ENCODE data around the gene MICOS13.

The MICOS13 gene

GRCh38 chr19:5719274-5719960 is 39.1 kb upstream of the MICOS13 start:
- Histone ChIP-seq H3K27me3 (ENCODE audit: low read depth, low read length) (no peaks in the 10 kb centered on the region), H3K9ac (ENCODE audit: low read length) (peak overlapping the region; percentile 92), H3K4me1 (ENCODE audit: low read length) (peaks cover 12% of the 10 kb centered on the region), H3K36me3 (replicated peaks; ENCODE audit: low read depth, low read length) (peaks cover 31% of the 10 kb centered on the region), H3K27ac (ENCODE audit: low read length) (peak overlapping the region; percentile 93), H3K4me3 (ENCODE audit: low read length) (peak overlapping the region; percentile 93), H2AFZ (ENCODE audit: low read depth, low read length) (peak overlapping the region; percentile 9; the same call in 1 of the 2 replicates), H3K9me3 (ENCODE audit: insufficient read depth, low read length) (no peaks in the 10 kb centered on the region), H3K79me2 (ENCODE audit: low read length) (peaks cover 54% of the 10 kb centered on the region), H3K4me2 (ENCODE audit: low read length) (peak overlapping the region; percentile 78), H4K20me1 (ENCODE audit: insufficient read depth, low read length) (peaks cover 34% of the 10 kb centered on the region)
- no peak for TF ChIP-seq EZH2phosphoT487 (IDR thresholded peaks at IDR 0.05; ENCODE audit: low read depth)
- TF ChIP-seq CTCF (IDR thresholded peaks at IDR 0.05; ENCODE audit: low read depth, low read length) = no peak

- H3K9ac ChIP-seq (ENCODE audit: low read length) = peak overlapping the region; percentile 92
- TF ChIP-seq EZH2phosphoT487 (IDR thresholded peaks at IDR 0.05; ENCODE audit: low read depth) = no peak
- TF ChIP-seq CTCF (IDR thresholded peaks at IDR 0.05; ENCODE audit: low read depth, low read length) = no peak
- peak overlapping the region; percentile 93 for H3K27ac ChIP-seq (ENCODE audit: low read length)
- H2AFZ ChIP-seq (ENCODE audit: low read depth, low read length) = no peak overlapping the region
- H3K9me3 ChIP-seq (ENCODE audit: insufficient read depth, low read length) = no peaks in the 10 kb centered on the region
- H3K79me2 ChIP-seq (ENCODE audit: low read length) = peaks cover 61% of the 10 kb centered on the region
- peaks cover 12% of the 10 kb centered on the region for H3K4me1 ChIP-seq (ENCODE audit: low read length)
- H3K4me3 ChIP-seq (ENCODE audit: low read length) = peak overlapping the region; percentile 93
- peaks cover 35% of the 10 kb centered on the region for H3K36me3 ChIP-seq (replicated peaks; ENCODE audit: low read depth, low read length)
- H3K27me3 ChIP-seq (ENCODE audit: low read depth, low read length) = no peaks in the 10 kb centered on the region
- H3K4me2 ChIP-seq (ENCODE audit: low read length) = peak overlapping the region; percentile 78
- peaks cover 39% of the 10 kb centered on the region for H4K20me1 ChIP-seq (ENCODE audit: insufficient read depth, low read length)
Measured at GRCh38 chr19:5718579-5719273, 38.4 kb upstream of the MICOS13 start.

- Histone ChIP-seq H3K27me3 (ENCODE audit: low read depth, low read length) (no peaks in the 10 kb centered on the region), H4K20me1 (ENCODE audit: insufficient read depth, low read length) (peaks cover 44% of the 10 kb centered on the region), H3K9me3 (ENCODE audit: insufficient read depth, low read length) (no peaks in the 10 kb centered on the region), H3K27ac (ENCODE audit: low read length) (peak overlapping the region; percentile 93), H3K4me1 (ENCODE audit: low read length) (peaks cover 12% of the 10 kb centered on the region), H2AFZ (ENCODE audit: low read depth, low read length) (no peak overlapping the region), H3K36me3 (replicated peaks; ENCODE audit: low read depth, low read length) (peaks cover 42% of the 10 kb centered on the region), H3K9ac (ENCODE audit: low read length) (peak overlapping the region; percentile 92), H3K4me2 (ENCODE audit: low read length) (peak overlapping the region; percentile 78), H3K4me3 (ENCODE audit: low read length) (peak overlapping the region; percentile 93), H3K79me2 (ENCODE audit: low read length) (peaks cover 67% of the 10 kb centered on the region)
- no peak for TF ChIP-seq CTCF (IDR thresholded peaks at IDR 0.05; ENCODE audit: low read depth, low read length)
- no peak for TF ChIP-seq EZH2phosphoT487 (IDR thresholded peaks at IDR 0.05; ENCODE audit: low read depth)
Measured at GRCh38 chr19:5718037-5718578, 37.8 kb upstream of the MICOS13 start.
